GM12878 (cell line): Measurements from ENCODE around the gene ADGRD2. TPM values are rescaled to one million over a fixed set of nuclear protein-coding genes. Genes with fewer than 3 reads are reported as not detected.

Experiments
- ATAC-seq: fragments of 200-7000 bp; cut with Tn5 transposase; 3 replicates; pipeline ENCODE4 v1.9.1; 2020; ENCODE audit warnings: mild to moderate bottlenecking, moderate library complexity
- BruUV-seq: library from RNA; stranded (reverse); fragments of 400-500 nt; replicated peaks from 2 replicates; lab custom pipeline; 2021; lab: Mats Ljungman, UMichigan
- CTCF ChIA-PET: fragments of 300-600 bp; sonication (Branson Sonifier 250); formaldehyde crosslinking; extraction: SDS; loops from one replicate; lab custom pipeline; 2021; ENCODE audit warnings: inconsistent platforms; lab: Yijun Ruan, JAX
- POLR2A ChIA-PET: fragments of 350-600 bp; formaldehyde crosslinking; extraction: SDS; loops from one replicate; lab custom pipeline; 2021; ENCODE audit warnings: inconsistent platforms; lab: Charles Lee
- RAD21 ChIA-PET: fragments of 300-600 bp; sonication (Branson Sonifier 250); formaldehyde crosslinking; loops from one replicate; lab custom pipeline; 2023; ENCODE audit warnings: antibody characterized with exemption; ENCODE audit not compliant: unreplicated experiment; lab: Charles Lee
- SMC1A ChIA-PET: fragments of 300-600 bp; sonication (Branson Sonifier 250); formaldehyde crosslinking; loops from one replicate; lab custom pipeline; 2023; ENCODE audit not compliant: unreplicated experiment, uncharacterized antibody; lab: Charles Lee
- DNase-seq: peaks from one replicate; pipeline ENCODE4 v3.0.0-alpha.2; 2011; ENCODE audit warnings: low read depth, low spot score
- FAIRE-seq: peaks from 3 replicates; lab custom pipeline; 2011; peaks lifted over from hg19 to GRCh38; lab: Jason Lieb, UNC
- H2AFZ ChIP-seq: 2 replicates; pipeline ENCODE4 v1.6.0; 2011; ENCODE audit warnings: low read depth, low read length, control low read depth; ENCODE audit not compliant: control insufficient read depth
- H3K27ac ChIP-seq: 2 replicates; pipeline ENCODE4 v1.5.1; 2011; ENCODE audit warnings: control low read depth; ENCODE audit not compliant: control insufficient read depth, insufficient read depth
- H3K27me3 ChIP-seq, 2 experiments: replicated peaks in 1 of 2; 2 replicates each; pipeline versions ENCODE4 v1.6.0 to v1.6.1; 2011; ENCODE audit warnings: low read length in 1 of 2; ENCODE audit not compliant: control insufficient read depth in 2 of 2, insufficient read depth in 2 of 2
- H3K36me3 ChIP-seq, 2 experiments: 2 replicates each; pipeline ENCODE4 v1.5.1; 2011; ENCODE audit warnings: low read length in 1 of 2; ENCODE audit not compliant: control insufficient read depth in 2 of 2, insufficient read depth in 2 of 2
- H3K4me1 ChIP-seq: 2 replicates; pipeline ENCODE4 v1.6.1; 2011; ENCODE audit warnings: mild to moderate bottlenecking, low read length, moderate library complexity, mixed read lengths; ENCODE audit not compliant: control insufficient read depth, insufficient read depth
- H3K4me2 ChIP-seq: 2 replicates; pipeline ENCODE4 v1.6.0; 2011; ENCODE audit warnings: control low read depth; ENCODE audit not compliant: control insufficient read depth, insufficient read depth
- H3K4me3 ChIP-seq: fragments of 200-600 bp; sonication (generic); 2 replicates; pipeline ENCODE4 v1.5.1; 2016
- H3K79me2 ChIP-seq: 2 replicates; pipeline ENCODE4 v1.6.0; 2011; ENCODE audit warnings: low read length; ENCODE audit not compliant: control insufficient read depth, insufficient read depth
- H3K9ac ChIP-seq: 2 replicates; pipeline ENCODE4 v1.8.0; 2011; ENCODE audit warnings: low read length, control low read depth, mixed read lengths; ENCODE audit not compliant: control insufficient read depth, insufficient read depth
- H3K9me3 ChIP-seq: replicated peaks from 3 replicates; pipeline ENCODE4 v1.5.1; 2011; ENCODE audit warnings: mild to moderate bottlenecking, low read length; ENCODE audit not compliant: control insufficient read depth, insufficient read depth
- H4K20me1 ChIP-seq: 2 replicates; pipeline ENCODE4 v1.6.0; 2011; ENCODE audit not compliant: control insufficient read depth, insufficient read depth
- BHLHE40 ChIP-seq, 2 experiments: fragments of 450-650 bp in 1 of 2; IDR thresholded peaks; 2 replicates each; pipeline ENCODE4 v1.6.1; 2011 to 2017; ENCODE audit warnings: low read depth in 2 of 2, borderline replicate concordance in 1 of 2, improper control_type of control experiment in 1 of 2, low read length in 1 of 2, mild to moderate bottlenecking in 1 of 2
- CBX5 ChIP-seq: sonication (generic); IDR thresholded peaks from 2 replicates; pipeline ENCODE4 v1.6.1; 2016; ENCODE audit warnings: low read depth, moderate library complexity, mild to moderate bottlenecking, inconsistent platforms
- CEBPB ChIP-seq, 2 experiments: fragments of 150-350 bp in 1 of 2; IDR thresholded peaks; 2 replicates each; pipeline ENCODE4 v1.6.1; 2012 to 2014; ENCODE audit warnings: low read depth in 2 of 2, low read length in 2 of 2, borderline replicate concordance in 1 of 2, inconsistent platforms in 1 of 2
- CHD2 ChIP-seq: IDR thresholded peaks from 2 replicates; pipeline ENCODE4 v1.6.1; 2011; ENCODE audit warnings: low read depth, low read length, improper control_type of control experiment, borderline replicate concordance
- ETV6 ChIP-seq, 2 experiments: fragments of 450-650 bp in 1 of 2; IDR thresholded peaks in 1 of 2; conservative IDR thresholded peaks in 1 of 2; 2 replicates each; pipeline ENCODE4 v1.6.1; 2014; ENCODE audit warnings: antibody characterized with exemption in 1 of 2, borderline replicate concordance in 1 of 2, low read depth in 1 of 2, mild to moderate bottlenecking in 1 of 2, moderate library complexity in 1 of 2
- IKZF2 ChIP-seq, 2 experiments: fragments of 450-650 bp; IDR thresholded peaks; 2 replicates each; pipeline ENCODE4 v1.6.1; 2017; ENCODE audit warnings: mild to moderate bottlenecking in 2 of 2, moderate library complexity in 2 of 2
- IRF4 ChIP-seq: IDR thresholded peaks from 2 replicates; pipeline ENCODE4 v1.6.1; 2011; ENCODE audit warnings: low read depth, low read length
- LARP7 ChIP-seq: fragments of 450-650 bp; IDR thresholded peaks from 2 replicates; pipeline ENCODE4 v1.6.1; 2017; ENCODE audit warnings: mild to moderate bottlenecking
- MTA3 ChIP-seq: IDR thresholded peaks from 2 replicates; pipeline ENCODE4 v1.6.1; 2012; ENCODE audit warnings: low read length, inconsistent platforms, borderline replicate concordance
- NBN ChIP-seq: fragments of 450-650 bp; IDR thresholded peaks from 2 replicates; pipeline ENCODE4 v1.6.1; 2016
- NFXL1 ChIP-seq: fragments of 450-650 bp; IDR thresholded peaks from 2 replicates; pipeline ENCODE4 v1.6.1; 2017; ENCODE audit warnings: antibody characterized with exemption, mild to moderate bottlenecking, borderline replicate concordance
- NRF1 ChIP-seq: conservative IDR thresholded peaks from 2 replicates; pipeline ENCODE4 v1.6.1; 2011; ENCODE audit warnings: mild to moderate bottlenecking, low read depth, low read length, improper control_type of control experiment
- RAD51 ChIP-seq: fragments of 450-650 bp; IDR thresholded peaks from 2 replicates; pipeline ENCODE4 v1.6.1; 2016; ENCODE audit warnings: moderate library complexity, mild to moderate bottlenecking, inconsistent platforms
- RELA ChIP-seq: fragments of 450-650 bp; IDR thresholded peaks from 2 replicates; pipeline ENCODE4 v1.8.0; 2014; ENCODE audit warnings: borderline replicate concordance; ENCODE audit not compliant: partially characterized antibody
- SMC3 ChIP-seq: IDR thresholded peaks from 2 replicates; pipeline ENCODE4 v1.6.1; 2011; ENCODE audit warnings: low read length, improper control_type of control experiment, borderline replicate concordance
- TAF1 ChIP-seq: IDR thresholded peaks from 2 replicates; pipeline ENCODE4 v1.6.1; 2011; ENCODE audit warnings: mild to moderate bottlenecking, low read depth, low read length, borderline replicate concordance
- TBL1XR1 ChIP-seq: IDR thresholded peaks from 2 replicates; pipeline ENCODE4 v1.6.1; 2012; ENCODE audit warnings: low read depth, low read length, improper control_type of control experiment
- ZNF622 ChIP-seq: fragments of 450-650 bp; IDR thresholded peaks from 2 replicates; pipeline ENCODE4 v1.6.1; 2017; ENCODE audit warnings: mild to moderate bottlenecking, inconsistent platforms
- WGBS: methylation state at CpG from one replicate; pipeline ENCODE4 v1.1.6; 2016; ENCODE audit warnings: low lambda C conversion rate; ENCODE audit not compliant: insufficient replicate concordance, insufficient coverage; ENCODE audit errors: missing lambda C conversion rate; 5-methylcytosine and 5-hydroxymethylcytosine counted together
- in situ Hi-C: fragments of 300-500 bp; cut with MboI; formaldehyde crosslinking; loops from 9 replicates; pipeline ENCODE4 v1.14.3; 2018; ENCODE audit warnings: mixed read lengths
- intact Hi-C: fragments of 100-400 bp; cut with micrococcal nuclease; formaldehyde crosslinking; loops from one replicate; pipeline ENCODE4 v1.14.2; 2022; ENCODE audit not compliant: unreplicated experiment
- polyA plus RNA-seq, 11 experiments: library from polyadenylated mRNA; depleted of rRNA in 4 of 11; unstranded in 6 of 11; stranded (reverse) in 5 of 11; fragments of >200 nt; fragmentation: Nextera tagmentation in 4 of 11; fragmentation: Illumina TruSeq in 1 of 11; extraction: Ambion mirVana in 4 of 11; extraction: Trizol in 1 of 11; gene quantifications; 1 replicate in 1 of 11; 2 replicates in 10 of 11; pipeline versions ENCODE4 v1.2.1 to v1.2.3, GENCODE V29; 2011 to 2016; ENCODE audit warnings: inconsistent platforms in 2 of 11, missing spikeins in 2 of 11, low read depth in 1 of 11
- total RNA-seq, 4 experiments: library from RNA; depleted of rRNA in 3 of 4; stranded (reverse); fragments of >200 nt in 3 of 4; fragmentation: Illumina TruSeq in 1 of 4; extraction: Trizol in 1 of 4; gene quantifications; 2 replicates each; pipeline versions ENCODE4 v1.2.1 to v1.2.3, GENCODE V29; 2013 to 2021

The ADGRD2 gene
- total and polyA plus RNA-seq, 10 of the 15 experiments (the other 5 are each of a cell fraction or from before 2014, with no cell fraction given) = not detected

DNA sequence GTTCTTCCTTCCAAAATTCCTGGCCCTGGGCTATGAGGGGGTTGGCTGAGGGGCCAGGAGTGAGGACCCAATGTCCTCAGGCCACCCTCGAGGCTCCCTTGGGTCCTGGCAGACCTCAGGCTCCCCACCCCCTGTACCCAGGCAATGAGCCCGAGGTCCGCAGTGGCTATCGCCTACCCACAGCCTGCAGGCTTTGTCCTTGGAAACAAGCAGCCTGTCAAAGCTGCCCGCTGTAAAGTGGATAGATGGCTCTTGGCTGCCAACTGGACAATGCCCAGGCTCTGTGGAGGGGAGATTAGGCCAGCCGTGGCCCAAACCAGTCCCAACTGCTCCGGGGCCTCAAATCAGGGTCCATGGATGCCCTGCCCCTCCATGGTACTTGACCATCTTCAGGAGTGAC is 2.2 kb upstream of the ADGRD2 start:
- no peak for DNase-seq
- no peaks in the 10 kb centered on the region for H3K36me3 ChIP-seq
- no peak overlapping the region for H3K4me3 ChIP-seq
- ChIA-PET SMC1A (no interaction called here), RAD21 (no interaction called here), CTCF (interaction anchor here (0.9 to 1.0 kb wide), 3 partner anchors 38 to 321 kb away, joined by 3 to 4 read pairs (median 3); no protein-coding TSS in a partner anchor), POLR2A (no interaction called here)
- H4K20me1 ChIP-seq = no peaks in the 10 kb centered on the region
- H3K9ac ChIP-seq = no peak overlapping the region
- intact Hi-C loops = no loop called here
- 52% methylated on average over 7 of the region's 7 CpGs for WGBS
- no peak overlapping the region for H2AFZ ChIP-seq
- in situ Hi-C loops = no loop called here
- no peaks in the 10 kb centered on the region for H3K79me2 ChIP-seq
- no peak for ATAC-seq
- H3K27me3 ChIP-seq = peaks cover 5 to 9% of the 10 kb centered on the region in 2 experiments; a peak in 3 of 4 replicates
- no peak overlapping the region for H3K27ac ChIP-seq
- no TSS peak for BruUV-seq
- H3K9me3 ChIP-seq = no peaks in the 10 kb centered on the region
- no peaks in the 10 kb centered on the region for H3K4me1 ChIP-seq
- no peak overlapping the region for H3K4me2 ChIP-seq
- FAIRE-seq = no peak
- TF ChIP-seq IRF4 (no peak), TBL1XR1 (no peak)

DNA sequence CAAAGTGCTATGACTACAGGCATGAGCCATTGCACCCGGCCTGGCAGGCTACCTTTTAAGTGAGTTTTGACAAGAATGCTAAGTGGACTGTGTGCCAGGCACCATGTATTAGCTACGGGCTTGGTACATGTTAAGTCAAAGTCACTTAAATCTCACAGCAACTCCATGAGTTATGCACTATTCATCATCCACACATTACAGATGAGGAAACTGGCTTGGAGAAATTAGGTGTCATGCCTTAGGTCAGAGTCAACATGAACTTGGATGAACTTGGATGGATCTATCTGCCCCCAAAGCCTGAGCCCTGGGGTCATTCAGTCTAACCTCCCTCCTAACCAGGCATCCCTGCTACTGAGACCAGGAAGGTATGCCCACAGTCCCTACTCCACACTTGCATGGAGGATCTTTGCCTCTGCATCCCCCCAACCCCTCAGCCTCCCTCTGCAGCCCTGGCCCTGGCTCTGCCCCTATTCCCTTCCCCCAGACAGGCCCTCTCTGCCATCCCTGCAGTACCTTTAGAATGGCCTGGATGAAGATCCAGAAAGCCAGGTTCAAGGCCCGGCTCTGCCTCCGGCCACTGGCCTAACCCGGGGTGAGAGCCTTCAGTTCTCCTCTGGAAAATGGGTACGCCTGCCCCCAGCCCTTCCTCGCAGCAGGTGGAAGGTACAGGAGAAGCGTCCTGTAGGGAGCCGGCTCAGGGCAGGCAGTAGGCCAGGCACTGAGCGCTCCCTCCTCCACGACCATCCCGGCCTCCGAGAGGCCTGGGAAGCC is 685 bp upstream of the ADGRD2 start:
- FAIRE-seq = no peak
- H3K27ac ChIP-seq = no peak overlapping the region

More for the DNA sequence above, 685 bp upstream of the ADGRD2 start:
- TF ChIP-seq CEBPB (IDR thresholded peaks at IDR 0.05; ENCODE audit: borderline replicate concordance in 1 of 2, low read depth in 2 of 2, low read length in 2 of 2) = no peak
- TF ChIP-seq TAF1 = no peak
- no peak for TF ChIP-seq MTA3
- no peak for TF ChIP-seq SMC3
- no peak for TF ChIP-seq RELA
- no peak for TF ChIP-seq LARP7
- TF ChIP-seq NFXL1 = no peak
- no peak for TF ChIP-seq CBX5
- TF ChIP-seq ZNF622 = no peak
- no peak for TF ChIP-seq RAD51
- no peak for TF ChIP-seq NRF1
- TF ChIP-seq CHD2 = no peak
- TF ChIP-seq ETV6 (conservative IDR thresholded peaks at IDR 0.05 in 1 of 2, IDR thresholded peaks at IDR 0.05 in 1 of 2; ENCODE audit: borderline replicate concordance in 1 of 2, low read depth in 1 of 2) = no peak
- no peak for TF ChIP-seq NBN
- TF ChIP-seq BHLHE40 (IDR thresholded peaks at IDR 0.05; ENCODE audit: borderline replicate concordance in 1 of 2, low read depth in 2 of 2, low read length in 1 of 2) = no peak
- no peak for TF ChIP-seq IKZF2 (IDR thresholded peaks at IDR 0.05)
- DNase-seq (no peak), ATAC-seq (no peak)
- no peaks in the 10 kb centered on the region for H3K4me1 ChIP-seq
- H3K4me3 ChIP-seq = no peak overlapping the region
- ChIA-PET CTCF (interaction anchor here (0.7 kb wide), 1 partner anchor 45 kb away, joined by 4 read pairs; no protein-coding TSS in a partner anchor), SMC1A (no interaction called here), POLR2A (no interaction called here), RAD21 (no interaction called here)
- intact Hi-C loops = no loop called here
- no peak overlapping the region for H3K9ac ChIP-seq
- no peak overlapping the region for H2AFZ ChIP-seq
- H3K9me3 ChIP-seq = no peaks in the 10 kb centered on the region
- H3K4me2 ChIP-seq = no peak overlapping the region
- H3K36me3 ChIP-seq = no peaks in the 10 kb centered on the region
- H3K79me2 ChIP-seq = no peaks in the 10 kb centered on the region
- 44% methylated on average over 13 of the region's 13 CpGs for WGBS
- in situ Hi-C loops = no loop called here
- H4K20me1 ChIP-seq = no peaks in the 10 kb centered on the region
- peaks cover 5 to 9% of the 10 kb centered on the region in 2 experiments; a peak in 3 of 4 replicates for H3K27me3 ChIP-seq
- no TSS peak for BruUV-seq
